Fibroblast of pulmonary artery (primary cell): Measurements from ENCODE around the gene SH3BGR.

Experiments
- DNase-seq: peaks from one replicate; pipeline ENCODE4 v3.0.0-alpha.2; 2010; ENCODE audit warnings: low read depth
- H3K4me3 ChIP-seq: replicated peaks from 2 replicates; pipeline ENCODE4 v1.5.1; 2011; ENCODE audit warnings: low read depth, mild to moderate bottlenecking, control low read depth, low read length, moderate library complexity
- TF ChIP-seq, protein P1 (sequence below): IDR thresholded peaks from 2 replicates; pipeline ENCODE4 v1.5.1; 2011; ENCODE audit warnings: mild to moderate bottlenecking, control low read depth, low read length, inconsistent platforms; ENCODE audit errors: missing control alignments

SH3BGR gene

DNA sequence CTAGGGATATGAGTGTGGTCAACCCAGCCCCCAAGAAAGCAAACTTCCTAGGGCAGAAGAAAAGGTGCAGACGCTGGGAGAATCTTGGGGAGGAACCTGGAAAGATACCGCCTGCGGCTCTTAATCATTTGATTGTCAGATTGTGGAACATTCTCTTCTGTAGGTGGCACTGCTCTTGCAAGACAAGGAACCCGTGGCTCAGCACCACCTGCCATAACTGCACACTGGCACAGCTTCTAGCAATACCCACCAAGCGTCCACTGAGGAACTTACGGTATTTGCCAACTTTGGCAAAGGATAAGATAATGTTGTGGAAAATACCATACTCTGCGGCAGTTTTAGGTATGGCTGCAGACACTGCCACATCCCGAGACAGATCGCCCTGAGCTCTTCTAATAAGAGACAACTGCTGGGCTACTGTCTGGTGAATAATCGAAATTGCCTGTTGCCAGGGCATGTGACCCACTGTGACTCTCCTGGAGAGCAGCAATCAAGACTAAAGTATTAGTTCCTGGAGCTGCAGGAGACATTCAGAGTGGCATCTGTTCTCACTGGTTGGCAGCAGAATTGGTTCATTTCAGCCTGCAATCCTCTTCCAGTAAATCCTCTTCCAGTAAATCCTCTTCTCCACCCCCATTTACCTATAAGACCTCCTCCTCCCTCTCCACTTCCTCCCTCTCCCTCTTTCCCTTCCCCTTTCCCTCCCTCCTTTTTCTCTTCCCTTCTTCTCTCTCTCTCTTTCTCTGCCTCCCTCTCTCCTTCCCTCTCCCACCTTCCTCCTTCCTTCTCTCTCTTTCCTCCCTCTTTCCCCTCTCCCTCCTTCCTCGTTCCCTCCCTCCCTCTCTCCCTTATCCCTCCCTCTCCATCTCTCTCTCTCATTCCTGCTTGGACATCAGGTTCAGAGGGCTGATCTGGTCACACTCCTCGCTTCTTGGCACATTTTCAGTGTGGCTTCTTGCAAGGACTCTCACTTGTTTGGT is 111.3 kb downstream of the SH3BGR start:
- TF ChIP-seq, protein P1, sequence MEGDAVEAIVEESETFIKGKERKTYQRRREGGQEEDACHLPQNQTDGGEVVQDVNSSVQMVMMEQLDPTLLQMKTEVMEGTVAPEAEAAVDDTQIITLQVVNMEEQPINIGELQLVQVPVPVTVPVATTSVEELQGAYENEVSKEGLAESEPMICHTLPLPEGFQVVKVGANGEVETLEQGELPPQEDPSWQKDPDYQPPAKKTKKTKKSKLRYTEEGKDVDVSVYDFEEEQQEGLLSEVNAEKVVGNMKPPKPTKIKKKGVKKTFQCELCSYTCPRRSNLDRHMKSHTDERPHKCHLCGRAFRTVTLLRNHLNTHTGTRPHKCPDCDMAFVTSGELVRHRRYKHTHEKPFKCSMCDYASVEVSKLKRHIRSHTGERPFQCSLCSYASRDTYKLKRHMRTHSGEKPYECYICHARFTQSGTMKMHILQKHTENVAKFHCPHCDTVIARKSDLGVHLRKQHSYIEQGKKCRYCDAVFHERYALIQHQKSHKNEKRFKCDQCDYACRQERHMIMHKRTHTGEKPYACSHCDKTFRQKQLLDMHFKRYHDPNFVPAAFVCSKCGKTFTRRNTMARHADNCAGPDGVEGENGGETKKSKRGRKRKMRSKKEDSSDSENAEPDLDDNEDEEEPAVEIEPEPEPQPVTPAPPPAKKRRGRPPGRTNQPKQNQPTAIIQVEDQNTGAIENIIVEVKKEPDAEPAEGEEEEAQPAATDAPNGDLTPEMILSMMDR, result no peak
- DNase-seq, result no peak

DNA sequence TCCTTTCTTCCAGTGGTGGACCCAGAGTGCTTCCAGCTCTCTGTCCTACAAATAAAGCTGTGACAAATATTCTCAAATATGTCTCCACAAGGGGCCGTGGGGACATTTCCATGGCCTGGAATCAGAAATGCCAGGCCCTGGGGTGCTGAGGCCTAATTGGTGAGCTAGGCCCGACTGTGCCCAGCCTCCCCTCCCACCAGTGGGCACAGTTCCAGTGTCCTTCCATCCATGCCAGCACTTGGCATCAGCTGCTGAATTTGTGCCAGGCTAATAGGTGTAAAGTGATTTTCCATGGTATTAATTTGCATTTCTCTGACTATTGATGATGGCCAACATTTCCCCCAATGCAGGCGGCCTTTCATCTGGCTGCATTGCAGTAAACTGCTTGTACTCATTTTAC is 112.4 kb downstream of the SH3BGR start:
- no peak overlapping the region for H3K4me3 ChIP-seq
- no peak for DNase-seq
- TF ChIP-seq, protein P1, result no peak

More for the DNA sequence above, 111.3 kb downstream of the SH3BGR start:
- no peak overlapping the region for H3K4me3 ChIP-seq
